Suppressor macrophage treated with lipopolysaccharide for 1 hour (primary cell): ENCODE measurements around the gene TSC22D4.
"Not testable (repeated sequence)": the region's sequence is repeated elsewhere in the genome, so short reads cannot be mapped to it uniquely, and the experiment has no call there.

Experiments
- DNase-seq, 3 donors: peaks; one replicate each; pipeline ENCODE4 v3.0.0-alpha.2; 2020 to 2022

The TSC22D4 gene

DNA sequence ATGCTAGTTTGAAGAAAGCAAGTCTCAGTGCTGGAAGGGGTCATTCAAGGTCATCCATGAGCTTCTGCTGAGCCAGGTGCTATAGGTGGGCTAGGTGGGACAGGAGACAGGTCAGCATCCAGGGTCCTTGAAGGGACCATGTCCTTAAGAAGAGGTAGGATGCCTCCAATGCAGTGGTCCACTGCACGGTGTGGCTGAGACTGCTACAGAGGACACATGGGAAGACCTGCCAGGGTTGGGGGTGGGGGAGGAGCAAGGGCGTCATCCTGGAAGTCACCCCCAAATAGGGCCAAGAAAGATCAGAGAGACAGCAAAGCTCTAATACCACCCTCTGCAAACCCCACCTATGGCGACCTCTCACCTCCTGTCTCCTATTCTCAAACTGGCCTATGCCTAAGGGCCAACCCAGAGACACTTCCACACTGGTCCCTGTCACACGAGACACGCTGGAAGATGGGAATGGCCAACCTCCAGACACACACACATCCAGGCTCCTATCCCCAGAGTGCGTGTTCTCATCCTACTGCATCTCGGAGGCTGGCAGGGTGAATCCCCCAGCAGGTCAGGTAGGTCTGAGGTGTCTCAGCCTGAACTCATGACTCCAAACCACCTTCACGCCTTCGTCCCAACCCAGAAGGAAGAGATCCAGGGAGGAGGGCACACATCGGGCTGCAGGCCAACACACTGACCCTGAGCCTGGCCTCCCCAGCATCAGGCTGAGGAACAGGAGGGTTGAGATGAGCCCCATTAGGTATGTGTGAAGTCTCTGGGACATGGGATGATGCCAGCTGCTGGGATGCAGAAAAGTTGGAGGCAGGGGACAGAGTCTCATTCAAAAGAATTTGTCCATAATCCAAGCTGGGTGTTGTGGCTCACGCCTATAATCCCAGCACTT lies 37.1 kb downstream of the TSC22D4 start:
- no peak for DNase-seq

DNA sequence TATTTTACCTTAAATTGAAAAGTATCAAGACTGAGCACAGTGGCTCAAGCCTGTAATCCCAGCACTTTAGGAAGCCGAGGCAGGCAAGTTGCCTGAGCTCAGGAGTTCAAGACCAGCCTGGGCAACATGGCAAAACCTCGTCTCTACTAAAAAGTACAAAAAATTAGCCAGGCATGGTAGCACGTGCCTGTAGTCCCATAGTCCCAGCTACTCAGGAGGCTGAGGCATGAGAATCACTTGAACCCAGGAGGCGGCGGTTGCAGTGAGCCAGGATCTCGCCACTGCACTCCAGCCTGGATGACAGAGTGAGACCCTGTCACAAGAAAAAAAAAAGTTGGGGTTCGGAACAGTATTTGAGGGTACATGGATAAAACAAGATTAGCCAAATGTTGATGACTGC lies 39.8 kb downstream of the TSC22D4 start:
- DNase-seq = not testable (repeated sequence)

DNA sequence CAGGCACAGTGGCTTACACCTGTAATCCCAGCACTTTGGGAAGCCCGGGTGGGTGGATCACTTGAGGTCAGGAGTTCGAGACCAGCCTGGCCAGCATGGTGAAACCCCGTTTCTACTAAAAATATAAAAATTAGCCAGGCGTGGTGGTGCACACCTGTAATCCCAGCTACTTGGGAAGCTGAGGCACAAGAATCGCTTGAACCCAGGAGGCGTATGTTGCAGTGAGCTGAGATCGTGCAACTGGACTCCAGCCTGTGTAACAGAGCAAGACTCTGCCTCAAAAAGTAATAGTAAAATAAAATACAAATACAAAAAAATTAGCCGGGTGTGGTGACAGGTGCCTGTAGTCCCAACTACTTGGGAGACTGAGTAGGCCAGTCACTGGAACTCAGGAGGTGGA lies 40.3 kb downstream of the TSC22D4 start:
- not testable (repeated sequence) for DNase-seq

DNA sequence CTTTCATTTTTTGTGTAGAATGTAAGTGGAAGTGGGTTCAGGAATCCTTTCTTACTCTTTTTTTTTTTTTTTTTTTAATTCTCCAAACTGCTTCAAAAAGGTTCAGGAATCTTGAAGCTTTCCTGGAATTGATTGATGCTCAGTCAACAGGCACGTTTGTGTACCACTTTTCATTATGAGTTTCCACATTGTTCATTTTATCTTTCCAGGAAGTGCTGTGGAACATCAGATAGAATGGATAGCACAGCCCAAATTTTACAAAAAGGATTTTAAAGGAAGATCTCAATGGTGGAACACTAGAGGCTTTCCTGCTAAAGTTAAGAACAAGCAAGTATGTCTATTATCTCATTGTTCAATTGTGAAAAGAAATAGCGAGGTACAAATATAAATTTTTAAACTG lies 40.8 kb downstream of the TSC22D4 start:
- DNase-seq = no peak

DNA sequence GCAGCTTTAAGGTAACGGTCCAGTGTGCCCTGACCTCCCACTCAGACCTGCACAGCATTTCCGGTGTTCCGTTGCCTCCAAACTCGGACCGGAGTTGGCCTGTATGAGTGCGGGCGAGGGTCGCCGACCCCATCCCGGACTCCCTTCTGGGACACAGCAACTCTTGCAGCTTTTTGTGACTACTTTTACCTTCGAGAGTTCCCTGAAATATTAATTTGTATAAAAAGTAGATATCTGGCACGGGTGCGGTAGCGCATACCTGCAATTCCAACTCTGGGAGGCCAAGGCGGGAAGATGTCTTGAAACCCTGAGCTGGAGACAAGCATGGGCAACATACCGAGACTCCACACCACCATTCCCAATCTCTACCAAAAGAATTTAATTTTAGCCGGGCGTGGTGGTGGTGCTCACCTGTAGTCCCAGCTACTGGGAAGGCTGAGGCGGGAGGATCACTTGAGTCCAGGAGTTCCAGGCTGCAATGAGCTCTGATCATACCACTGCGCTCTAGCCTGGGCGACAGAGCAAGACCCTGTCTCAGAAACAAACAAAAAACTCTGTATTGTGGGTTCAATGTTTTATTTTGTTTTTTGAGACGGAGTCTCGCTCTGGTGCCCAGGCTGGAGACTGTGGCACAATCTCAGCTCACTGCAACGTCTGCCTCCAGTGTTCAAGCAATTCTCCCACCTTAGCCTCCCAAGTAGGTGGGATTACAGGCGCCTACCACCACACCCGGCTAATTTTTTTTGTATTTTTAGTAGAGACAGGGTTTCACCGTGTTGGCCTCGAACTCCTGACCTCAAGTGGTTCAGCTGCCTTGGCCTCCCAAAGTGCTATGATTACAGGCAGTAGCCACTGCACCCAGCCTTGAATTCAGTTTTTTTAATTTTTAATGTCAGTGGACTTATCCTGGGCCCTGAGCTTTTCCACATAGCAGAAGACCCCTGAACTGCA lies 41.6 kb downstream of the TSC22D4 start:
- DNase-seq = no peak

DNA sequence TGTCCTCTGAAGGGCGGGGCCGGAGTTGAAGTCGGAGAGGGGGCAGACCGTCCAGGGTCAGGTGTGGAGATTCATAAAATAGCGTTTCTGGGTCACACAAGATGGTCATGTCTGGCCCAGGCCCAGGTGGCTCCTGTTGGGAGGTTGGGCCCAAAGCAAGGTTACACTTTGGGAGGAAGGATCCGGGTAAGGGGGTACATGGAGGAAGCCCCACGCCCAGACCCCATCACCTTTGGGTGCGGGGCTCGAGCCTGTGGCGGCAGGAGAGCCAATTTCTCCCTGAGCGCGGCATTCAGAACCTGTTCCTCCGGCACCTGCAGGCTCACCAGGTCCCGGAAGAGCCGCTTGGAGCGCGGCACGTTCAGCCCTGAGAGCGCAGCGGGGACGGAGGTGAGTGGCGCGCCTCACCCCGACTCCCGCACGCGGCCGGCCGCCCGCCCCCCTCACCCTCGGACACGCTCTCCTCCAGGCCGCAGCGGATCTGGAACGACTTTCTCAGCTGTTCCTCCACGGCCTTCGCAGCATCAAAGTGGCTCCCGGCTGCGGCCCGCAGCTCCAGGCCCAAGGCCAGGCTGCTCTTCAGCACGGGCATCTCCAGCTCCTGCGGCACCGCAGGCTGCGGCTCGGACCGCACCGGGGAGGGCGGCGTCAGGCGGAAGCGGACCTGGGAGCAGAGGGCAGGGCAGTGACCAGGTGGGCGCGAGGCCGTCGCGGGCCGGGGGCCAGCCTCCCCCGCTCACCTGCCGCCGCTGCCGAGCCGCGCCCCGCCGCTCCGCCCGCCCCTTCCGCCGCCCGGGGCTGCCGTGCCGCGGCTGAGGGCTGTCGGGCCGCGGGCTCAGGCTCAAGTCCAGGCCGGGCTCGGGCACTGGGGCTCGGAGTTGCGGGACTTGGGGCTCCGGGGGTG lies 43.4 kb downstream of the TSC22D4 start:
- peak in 2 of 3 donors; percentile 27 to 34 for DNase-seq

DNA sequence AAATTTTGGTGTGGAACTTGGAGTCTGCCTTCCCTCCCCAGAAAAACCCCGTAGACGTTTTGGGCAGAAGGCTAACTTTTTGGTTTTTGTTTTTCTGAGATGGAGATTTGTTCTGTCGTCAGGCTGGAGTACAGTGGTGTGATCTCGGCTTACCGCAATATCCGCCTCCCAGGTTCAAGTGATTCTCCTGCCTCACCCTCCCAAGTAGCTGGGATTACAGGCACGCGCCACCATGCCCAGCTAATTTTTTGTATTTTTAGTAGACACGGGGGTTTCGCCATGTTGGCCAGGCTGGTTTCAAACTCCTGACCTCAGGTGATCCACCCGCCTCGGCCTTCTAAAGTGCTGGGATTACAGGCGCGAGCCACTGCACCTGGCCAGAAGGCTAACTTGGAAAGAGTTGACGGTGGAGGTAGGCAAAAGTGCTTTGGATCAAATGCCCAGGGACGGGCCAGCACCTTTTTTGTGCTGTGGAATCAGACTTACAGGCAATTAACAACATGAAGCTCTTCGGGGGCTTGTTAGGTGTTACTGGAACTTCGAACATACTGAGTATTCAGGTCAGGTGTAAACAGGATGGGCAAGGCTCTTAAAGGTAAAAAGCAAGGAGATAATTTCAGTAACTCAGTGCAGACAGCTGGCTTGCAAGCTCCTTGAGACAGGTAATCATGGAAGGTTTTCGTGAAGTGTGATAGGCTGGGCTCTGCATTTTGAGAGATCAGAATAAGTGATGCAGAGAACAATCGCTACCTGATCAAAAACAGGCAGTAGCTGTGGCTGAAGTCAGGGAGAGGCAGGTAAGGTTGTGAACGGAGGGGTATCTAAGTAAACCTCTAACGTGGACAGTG lies 44.5 kb downstream of the TSC22D4 start:
- DNase-seq = no peak

DNA sequence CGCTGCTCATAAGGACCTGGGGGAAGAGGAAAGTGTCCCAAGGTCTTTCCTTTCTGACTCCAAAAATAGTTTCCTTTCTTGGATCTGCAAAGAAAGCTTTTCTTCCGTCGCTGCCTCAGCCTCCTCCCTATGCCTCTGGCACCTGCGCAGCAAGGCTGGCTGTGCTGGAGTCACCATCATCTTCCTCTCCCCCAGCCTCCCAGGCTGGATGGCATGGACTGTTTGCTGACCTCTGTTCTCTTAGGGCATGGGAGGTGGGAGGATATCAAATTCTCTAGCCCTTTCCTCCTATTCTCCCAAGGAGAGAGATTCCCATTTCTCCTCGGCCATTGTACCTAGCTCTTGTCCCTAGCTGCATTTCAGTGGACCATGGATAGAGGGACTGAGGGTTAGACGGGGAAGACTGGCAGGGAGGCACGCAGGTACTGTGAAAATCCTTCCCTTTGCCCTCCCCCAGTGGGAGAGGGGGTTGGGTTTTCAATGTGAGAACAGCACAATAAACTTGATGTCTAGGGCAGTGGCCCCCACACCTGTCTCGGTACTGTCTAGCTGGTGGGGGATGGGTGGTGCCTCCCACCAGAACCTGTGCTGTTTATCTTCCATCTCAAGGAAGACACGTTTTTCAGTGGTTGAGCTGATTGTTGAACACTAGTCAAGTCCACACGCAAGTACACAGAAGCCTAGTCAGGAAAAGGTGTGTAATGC lies 45.3 kb downstream of the TSC22D4 start:
- DNase-seq = no peak

DNA sequence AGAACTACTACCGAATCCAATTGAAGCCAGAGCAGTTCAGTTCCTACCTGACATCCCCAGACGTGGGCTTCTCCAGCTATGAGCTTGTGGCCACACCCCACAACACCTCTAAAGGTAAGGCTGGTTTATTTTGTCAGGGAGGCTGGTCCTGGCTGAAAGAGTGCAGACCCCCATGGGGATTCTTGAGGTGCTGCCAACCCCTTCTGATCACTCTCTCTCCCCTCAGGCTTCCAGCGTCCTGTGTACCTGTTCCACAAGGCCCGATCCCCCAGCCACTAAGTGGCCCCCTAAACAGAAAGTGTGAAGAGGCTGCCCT lies 45.8 kb downstream of the TSC22D4 start:
- no peak for DNase-seq

DNA sequence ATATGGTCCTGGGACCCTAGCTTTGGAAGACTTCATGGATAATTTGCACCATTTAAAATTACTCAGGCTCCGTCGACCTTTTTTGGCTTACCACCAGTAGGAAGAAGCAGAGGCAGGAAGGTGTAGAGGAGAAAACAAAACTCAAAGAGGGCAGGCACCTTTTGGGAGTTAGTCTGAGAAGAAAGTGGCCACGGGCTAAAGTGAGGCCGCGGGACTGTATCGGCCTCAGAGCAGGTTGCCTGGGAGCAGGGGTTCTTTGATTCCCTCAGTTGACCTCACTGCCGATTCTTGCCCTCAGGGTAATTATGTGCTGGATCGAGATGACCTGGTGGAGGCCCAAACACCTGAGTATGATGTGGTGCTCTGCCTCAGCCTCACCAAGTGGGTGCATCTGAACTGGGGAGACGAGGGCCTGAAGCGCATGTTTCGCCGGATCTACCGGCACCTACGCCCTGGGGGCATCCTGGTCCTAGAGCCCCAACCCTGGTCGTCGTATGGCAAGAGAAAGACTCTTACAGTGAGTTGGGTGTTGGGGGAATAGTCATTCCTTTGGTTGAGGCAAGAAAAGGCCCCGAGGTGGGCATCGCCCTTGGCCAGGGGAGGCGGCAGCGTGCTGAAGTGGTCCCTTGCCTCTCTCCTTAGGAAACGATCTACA lies 46.3 kb downstream of the TSC22D4 start:
- no peak for DNase-seq

DNA sequence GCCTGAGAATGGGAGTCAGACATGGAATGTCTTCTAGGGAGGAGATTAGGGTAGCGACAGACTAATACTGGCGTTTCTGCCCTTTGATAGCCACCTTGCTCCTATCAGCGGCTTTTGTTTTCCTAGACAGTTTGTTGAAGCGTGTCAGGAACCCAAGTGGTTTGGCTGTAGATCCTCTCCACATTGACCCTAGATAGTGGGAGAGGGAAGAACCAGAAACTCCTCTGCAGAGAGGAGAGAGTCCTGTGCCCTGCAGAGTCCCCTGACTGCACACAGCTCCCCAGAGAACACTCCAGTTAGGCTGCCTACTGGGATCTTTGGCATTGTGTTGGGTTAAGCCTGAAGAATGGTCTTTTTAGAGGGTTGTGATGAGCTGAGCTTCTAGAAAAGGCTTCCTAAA lies 47.0 kb downstream of the TSC22D4 start:
- DNase-seq = no peak

DNA sequence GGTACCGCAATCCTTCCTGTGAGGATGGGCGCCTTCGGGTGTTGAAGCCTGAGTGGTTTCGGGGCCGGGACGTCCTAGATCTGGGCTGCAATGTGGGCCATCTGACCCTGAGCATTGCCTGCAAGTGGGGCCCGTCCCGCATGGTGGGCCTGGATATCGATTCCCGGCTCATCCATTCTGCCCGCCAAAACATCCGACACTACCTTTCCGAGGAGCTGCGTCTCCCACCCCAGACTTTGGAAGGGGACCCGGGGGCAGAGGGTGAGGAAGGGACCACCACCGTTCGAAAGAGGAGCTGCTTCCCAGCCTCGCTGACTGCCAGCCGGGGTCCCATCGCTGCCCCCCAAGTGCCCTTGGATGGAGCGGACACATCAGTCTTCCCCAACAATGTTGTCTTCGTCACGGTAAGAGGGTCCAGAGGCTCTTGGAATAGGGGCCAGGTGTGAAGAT lies 47.7 kb downstream of the TSC22D4 start:
- no peak for DNase-seq

DNA sequence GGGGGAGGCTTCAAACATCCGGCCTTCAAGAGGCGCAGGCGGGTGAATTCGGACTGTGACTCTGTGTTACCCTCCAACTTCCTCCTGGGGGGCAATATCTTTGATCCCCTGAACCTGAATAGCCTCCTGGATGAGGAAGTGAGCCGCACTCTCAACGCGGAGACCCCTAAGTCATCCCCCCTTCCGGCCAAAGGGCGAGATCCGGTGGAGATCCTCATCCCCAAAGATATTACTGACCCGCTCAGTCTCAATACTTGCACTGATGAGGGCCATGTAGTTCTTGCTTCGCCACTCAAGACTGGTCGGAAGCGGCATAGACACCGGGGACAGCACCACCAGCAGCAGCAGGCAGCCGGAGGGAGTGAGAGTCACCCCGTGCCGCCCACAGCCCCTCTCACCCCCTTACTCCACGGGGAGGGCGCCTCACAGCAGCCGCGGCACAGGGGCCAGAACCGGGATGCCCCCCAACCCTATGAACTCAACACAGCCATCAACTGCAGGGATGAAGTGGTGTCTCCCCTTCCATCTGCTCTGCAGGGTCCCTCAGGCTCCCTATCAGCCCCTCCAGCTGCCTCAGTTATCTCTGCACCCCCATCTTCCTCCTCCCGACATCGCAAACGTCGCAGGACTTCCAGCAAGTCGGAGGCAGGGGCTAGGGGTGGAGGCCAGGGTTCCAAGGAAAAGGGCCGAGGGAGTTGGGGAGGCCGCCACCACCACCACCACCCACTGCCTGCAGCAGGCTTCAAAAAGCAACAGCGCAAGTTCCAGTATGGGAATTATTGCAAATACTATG lies 48.3 kb downstream of the TSC22D4 start:
- peak; percentile 27 to 41 (median 39) for DNase-seq

DNA sequence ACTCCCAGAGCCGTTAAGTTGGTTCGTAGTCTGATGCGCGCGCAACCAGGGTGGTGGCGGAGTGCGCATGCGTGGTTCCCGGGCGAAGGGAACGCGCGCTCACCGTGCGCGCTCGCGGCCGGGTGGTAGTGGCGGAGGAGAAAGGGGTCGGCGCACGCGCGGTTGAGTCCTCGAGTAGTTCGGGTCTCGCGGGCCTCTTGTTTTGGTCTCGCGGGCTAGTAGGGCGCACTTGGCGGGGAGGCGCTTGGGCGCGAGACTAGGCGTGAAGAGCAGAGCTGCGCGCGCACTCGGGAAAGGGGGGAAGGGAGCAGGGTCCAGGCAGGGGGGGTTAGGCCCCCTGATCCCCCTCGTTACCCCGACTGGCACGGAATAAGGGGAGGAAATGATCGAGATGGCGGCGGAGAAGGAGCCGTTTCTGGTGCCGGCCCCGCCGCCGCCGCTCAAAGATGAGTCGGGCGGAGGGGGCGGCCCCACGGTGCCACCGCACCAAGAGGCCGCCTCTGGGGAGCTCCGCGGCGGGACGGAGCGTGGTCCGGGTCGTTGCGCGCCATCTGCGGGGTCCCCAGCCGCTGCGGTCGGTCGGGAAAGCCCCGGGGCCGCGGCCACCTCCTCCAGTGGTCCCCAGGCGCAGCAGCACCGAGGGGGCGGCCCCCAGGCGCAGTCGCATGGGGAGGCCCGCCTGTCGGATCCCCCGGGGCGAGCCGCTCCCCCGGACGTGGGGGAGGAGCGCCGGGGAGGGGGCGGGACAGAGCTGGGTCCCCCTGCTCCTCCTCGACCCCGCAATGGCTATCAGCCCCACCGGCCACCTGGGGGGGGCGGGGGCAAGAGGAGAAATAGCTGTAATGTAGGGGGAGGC lies 49.1 kb downstream of the TSC22D4 start, which contains the start of gene MEPCE:
MEPCE (plus strand) TSS at position 195 of the 856 bp plus-strand sequence; CDS start at position 383, 188 bp downstream.
- peak; percentile 96 to 98 (median 97) for DNase-seq

DNA sequence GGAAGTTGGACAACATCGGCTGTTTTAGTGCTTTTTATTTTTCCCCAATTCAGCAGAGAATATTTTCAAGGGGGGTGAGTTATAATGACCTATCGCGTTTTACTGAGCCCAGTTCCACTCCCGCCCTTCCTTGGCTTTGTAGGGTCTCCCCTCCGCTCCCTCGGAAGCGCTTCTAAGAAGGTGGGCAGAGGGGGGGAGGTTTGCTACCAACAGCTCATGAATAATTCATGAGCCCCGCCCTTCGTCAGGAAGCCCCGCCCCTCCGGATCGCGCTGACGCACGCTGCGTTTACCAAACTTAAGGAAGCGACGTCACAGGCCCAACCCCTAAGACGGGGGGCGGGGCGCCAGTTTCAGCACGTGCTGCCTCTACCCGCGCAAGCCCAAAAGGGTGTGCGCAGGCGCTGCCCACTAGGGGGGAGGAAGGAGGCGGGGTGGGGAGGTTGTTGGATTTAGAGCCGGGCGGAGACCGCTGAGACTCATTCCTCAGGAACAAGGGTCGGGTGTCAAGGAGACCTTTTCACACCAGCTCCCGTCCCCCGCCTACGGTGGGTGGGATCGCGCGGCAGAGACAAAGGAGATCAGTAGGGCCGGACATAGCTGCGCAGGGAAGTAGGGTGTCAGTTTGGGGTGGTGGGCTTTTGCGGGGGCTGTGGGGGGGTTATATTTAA lies 49.9 kb downstream of the TSC22D4 start:
- DNase-seq = peak; percentile 100

DNA sequence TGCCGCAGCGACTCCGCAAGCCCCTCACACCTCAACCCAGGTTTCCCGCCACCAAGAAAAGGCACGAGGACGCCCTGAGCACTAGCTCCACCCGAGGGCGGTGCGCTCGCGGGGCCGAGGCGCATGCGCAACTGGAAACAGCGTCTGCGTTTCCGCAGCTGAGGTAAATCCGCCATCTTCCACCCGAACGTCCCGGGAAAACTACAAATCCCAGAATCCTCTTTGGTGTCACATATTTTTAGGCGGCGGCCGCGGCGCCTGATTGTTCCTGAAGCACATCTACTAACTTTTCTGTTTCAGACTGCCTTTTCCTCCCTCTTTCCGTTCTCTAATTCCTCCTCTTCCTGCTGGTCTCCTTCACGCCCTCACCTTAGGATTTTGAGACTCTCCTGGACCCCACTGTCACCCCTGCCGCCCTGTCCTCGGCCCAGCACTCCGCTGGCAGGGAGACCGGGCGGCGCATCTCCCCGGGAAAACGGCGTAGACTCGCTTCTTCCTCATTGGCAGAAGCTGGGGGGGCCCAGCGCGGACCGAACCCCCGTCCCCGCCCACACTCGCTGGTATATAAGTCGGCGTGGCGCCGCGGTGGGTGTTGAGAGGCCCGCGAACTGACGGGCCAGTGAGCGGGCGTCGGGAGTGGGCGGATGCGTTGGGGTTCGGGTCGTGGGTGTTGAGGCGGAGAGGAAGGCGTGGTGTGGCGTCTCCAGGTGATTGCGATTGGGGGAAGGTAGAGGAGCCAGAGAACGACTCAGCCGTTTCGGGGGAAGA lies 50.6 kb downstream of the TSC22D4 start, which contains the start of gene ZCWPW1:
ZCWPW1 (minus strand) TSS at position 505 of the 768 bp plus-strand sequence. CDS start 8,054 bp downstream, outside the sequence.
- peak; percentile 97 to 99 (median 98) for DNase-seq

DNA sequence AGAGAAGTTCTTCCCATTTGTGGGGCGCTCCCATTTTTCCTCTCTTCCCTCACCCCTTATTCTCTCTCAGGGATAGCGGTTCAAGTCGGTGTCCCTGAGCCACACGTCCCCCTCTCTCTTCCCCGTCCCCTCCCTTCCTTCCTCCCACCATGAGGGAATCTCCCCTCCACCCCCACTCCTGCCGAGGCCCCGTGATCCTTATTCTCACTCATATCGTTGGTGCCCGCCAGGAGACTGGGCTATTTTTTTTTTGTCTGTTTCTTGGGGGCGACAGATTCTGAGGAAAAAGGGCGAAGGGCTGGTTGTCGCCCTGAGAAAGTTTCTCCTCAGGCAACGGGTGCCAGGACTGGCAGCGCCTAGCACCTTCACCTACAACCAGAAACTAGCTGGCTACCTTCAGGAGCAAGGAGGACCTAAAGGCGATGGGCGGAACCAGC lies 51.2 kb downstream of the TSC22D4 start:
- DNase-seq = no peak
